GM18873 (cell line): ENCODE data around the gene LCE3B.

Source experiments
- ATAC-seq: cut with Tn5 transposase; IDR thresholded peaks from one replicate; pipeline ENCODE4 v1.9.1; 2021; ENCODE audit warnings: mild to moderate bottlenecking, moderate library complexity, moderate number of reproducible peaks; ENCODE audit not compliant: unreplicated experiment, low FRiP score

LCE3B gene

DNA sequence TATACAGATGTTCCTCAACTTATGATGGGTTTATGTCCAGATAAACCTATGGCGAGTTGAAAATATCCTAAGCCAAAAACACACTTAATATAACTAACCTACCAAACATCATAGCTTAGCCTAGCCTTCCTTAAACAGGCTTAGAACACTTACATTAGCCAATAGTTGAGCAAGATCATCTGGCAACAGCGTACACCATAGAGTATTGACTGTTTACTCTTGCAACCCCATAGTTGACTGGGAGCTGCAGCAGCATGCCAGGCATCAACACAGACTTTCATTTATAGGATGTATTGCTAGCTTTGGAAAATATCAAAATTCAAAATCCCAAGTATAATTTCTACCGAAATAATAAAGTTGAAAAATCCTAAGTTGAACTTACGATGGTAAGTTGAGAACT is 44.1 kb downstream of the LCE3B start:
- ATAC-seq, result no peak

DNA sequence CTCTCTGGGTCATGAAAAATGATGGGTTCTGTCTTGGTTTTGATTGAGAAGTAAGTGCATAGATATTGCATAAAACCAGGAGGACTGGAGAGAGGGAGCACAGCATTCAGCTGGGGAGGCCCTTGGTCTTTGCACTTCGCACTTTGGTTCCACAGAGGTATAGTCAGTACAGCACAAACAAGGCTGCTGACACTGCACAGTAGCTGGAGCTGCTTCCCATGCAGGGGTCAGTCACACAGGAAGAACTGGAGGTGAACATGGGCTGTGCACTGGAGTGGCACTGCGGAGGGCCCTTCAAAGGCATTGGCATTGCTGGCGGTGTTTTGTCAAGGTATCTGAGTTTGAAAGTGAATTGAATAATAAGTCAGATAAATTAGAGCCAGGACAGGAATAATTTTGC is 45.0 kb downstream of the LCE3B start:
- no peak for ATAC-seq

DNA sequence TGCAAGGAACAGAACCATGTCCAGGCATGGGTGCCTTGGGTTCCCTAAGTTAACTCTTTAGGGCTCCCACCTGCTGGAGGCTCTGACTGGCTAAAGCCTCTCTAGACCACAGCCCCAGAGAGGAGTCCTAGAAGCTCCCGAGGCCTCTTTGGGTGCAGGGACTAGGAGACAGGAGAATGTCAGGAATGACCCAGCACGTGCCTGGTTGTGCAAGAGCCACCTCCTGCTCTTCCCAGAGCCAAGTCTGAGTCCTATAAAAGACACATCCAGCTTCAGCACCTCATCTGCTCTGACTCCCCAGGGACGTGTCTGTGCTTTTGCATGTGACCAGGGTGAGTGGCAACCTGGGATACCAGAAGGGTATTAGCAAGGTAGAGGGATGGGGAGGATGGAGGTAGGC is 49.5 kb downstream of the LCE3B start, which contains the start of gene LCE2D:
LCE2D (plus strand) TSS at position 283 of the 400 bp plus-strand sequence. CDS start 726 bp downstream, outside the sequence.
- no peak for ATAC-seq
